H1 (cell line): ENCODE results near the gene TTC31. TPM values are rescaled to one million over a fixed set of nuclear protein-coding genes. Genes with fewer than 3 reads are reported as not detected.
A peak's percentile ranks its signal among the peaks of the same experiment; 100 is the strongest.

ENCODE experiments used
- CTCF ChIA-PET: fragments of 300-600 bp; sonication (Branson Sonifier 250); formaldehyde crosslinking; loops from one replicate; lab custom pipeline; 2021; ENCODE audit not compliant: partially characterized antibody; lab: Charles Lee
- POLR2A ChIA-PET: fragments of 300-600 bp; sonication (Branson Sonifier 250); formaldehyde crosslinking; loops from one replicate; lab custom pipeline; 2021; ENCODE audit warnings: inconsistent platforms; ENCODE audit not compliant: partially characterized antibody; lab: Charles Lee
- DNase-seq, 2 experiments: peaks; one replicate each; pipeline versions ENCODE4 v3.0.0 to v3.0.0-alpha.2; 2010 to 2022; ENCODE audit warnings: low spot score in 2 of 2, low read depth in 1 of 2, mixed read lengths in 1 of 2
- FAIRE-seq: peaks from 2 replicates; lab custom pipeline; 2011; peaks lifted over from hg19 to GRCh38; lab: Jason Lieb, UNC
- H2AFZ ChIP-seq: 2 replicates; pipeline ENCODE4 v1.8.1; 2012; ENCODE audit warnings: low read length, inconsistent platforms
- H2AK5ac ChIP-seq: 2 replicates; pipeline ENCODE4 v1.6.1; 2013; ENCODE audit warnings: low read depth, low read length
- H2BK120ac ChIP-seq: replicated peaks from 2 replicates; pipeline ENCODE3; 2013; ENCODE audit warnings: low read depth, low read length, inconsistent platforms
- H2BK12ac ChIP-seq: 2 replicates; pipeline ENCODE4 v1.6.1; 2013; ENCODE audit warnings: low read depth, low read length
- H2BK15ac ChIP-seq: 2 replicates; pipeline ENCODE4 v1.6.1; 2013; ENCODE audit warnings: low read length
- H2BK20ac ChIP-seq: 2 replicates; pipeline ENCODE4 v1.6.1; 2013; ENCODE audit warnings: low read length
- H2BK5ac ChIP-seq: 2 replicates; pipeline ENCODE4 v1.6.1; 2013; ENCODE audit warnings: low read depth, low read length
- H3K14ac ChIP-seq: 2 replicates; pipeline ENCODE4 v1.6.1; 2013; ENCODE audit warnings: inconsistent platforms; ENCODE audit not compliant: insufficient read length
- H3K18ac ChIP-seq: 2 replicates; pipeline ENCODE4 v1.6.1; 2013; ENCODE audit warnings: low read length; ENCODE audit errors: extremely low read depth
- H3K23ac ChIP-seq: 2 replicates; pipeline ENCODE4 v1.6.1; 2013; ENCODE audit warnings: inconsistent platforms; ENCODE audit not compliant: insufficient read length
- H3K23me2 ChIP-seq: 2 replicates; pipeline ENCODE4 v1.6.1; 2013; ENCODE audit warnings: low read depth, low read length
- H3K27ac ChIP-seq: 2 replicates; pipeline ENCODE4 v1.6.1; 2011; ENCODE audit warnings: low read depth, low read length, inconsistent platforms
- H3K27me3 ChIP-seq, 4 experiments: replicated peaks in 1 of 4; 1 replicate in 1 of 4; 2 replicates in 3 of 4; pipeline versions ENCODE4 v1.6.1 to v1.8.1; 2011 to 2013; ENCODE audit warnings: low read length in 3 of 4, mild to moderate bottlenecking in 3 of 4, inconsistent platforms in 2 of 4, mixed read lengths in 2 of 4, moderate library complexity in 1 of 4; ENCODE audit not compliant: control insufficient read depth in 3 of 4, insufficient read depth in 3 of 4; ENCODE audit errors: extremely low read depth in 1 of 4
- H3K36me3 ChIP-seq, 4 experiments: 2 replicates each; pipeline versions ENCODE4 v1.6.1 to v1.8.1; 2011 to 2013; ENCODE audit warnings: mild to moderate bottlenecking in 4 of 4, low read length in 3 of 4, moderate library complexity in 2 of 4, control low read depth in 1 of 4, inconsistent platforms in 1 of 4; ENCODE audit not compliant: insufficient read depth in 4 of 4, control insufficient read depth in 2 of 4
- H3K4ac ChIP-seq: replicated peaks from 2 replicates; pipeline ENCODE3; 2013; ENCODE audit warnings: low read length, low read depth, mixed read lengths, inconsistent platforms; ENCODE audit not compliant: insufficient read length
- H3K4me1 ChIP-seq, 4 experiments: replicated peaks in 1 of 4; 1 replicate in 1 of 4; 2 replicates in 3 of 4; pipeline versions ENCODE4 v1.6.1 to v1.8.1; 2011 to 2013; ENCODE audit warnings: low read length in 3 of 4, inconsistent platforms in 2 of 4, mixed read lengths in 1 of 4; ENCODE audit not compliant: insufficient read depth in 4 of 4, control insufficient read depth in 3 of 4
- H3K4me2 ChIP-seq, 2 experiments: 2 replicates each; pipeline versions ENCODE4 v1.6.1 to v1.8.1; 2011 to 2013; ENCODE audit warnings: low read depth in 2 of 2, low read length in 2 of 2, control low read depth in 1 of 2, inconsistent platforms in 1 of 2, mild to moderate bottlenecking in 1 of 2; ENCODE audit not compliant: insufficient read depth in 1 of 2
- H3K4me3 ChIP-seq, 4 experiments: fragments of 200-600, 300-600 bp in 1 of 4; sonication (generic), shearing (Covaris generic), sonication (Bioruptor Twin) in 1 of 4; 2 replicates each; pipeline versions ENCODE4 v1.5.1 to v1.8.1; 2011 to 2016; ENCODE audit warnings: low read length in 4 of 4, low read depth in 3 of 4, control low read depth in 2 of 4, inconsistent platforms in 2 of 4, mild to moderate bottlenecking in 2 of 4, mixed read lengths in 1 of 4, moderate library complexity in 1 of 4; ENCODE audit not compliant: insufficient read depth in 2 of 4; ENCODE audit errors: extremely low read depth in 1 of 4
- H3K56ac ChIP-seq: replicated peaks from 2 replicates; pipeline ENCODE3; 2013; ENCODE audit warnings: low read depth, mild to moderate bottlenecking, mixed read lengths, low read length, inconsistent platforms; ENCODE audit not compliant: insufficient read length
- H3K79me1 ChIP-seq: 2 replicates; pipeline ENCODE4 v1.6.1; 2013; ENCODE audit warnings: low read depth, low read length, control low read depth
- H3K79me2 ChIP-seq, 2 experiments: 2 replicates each; pipeline versions ENCODE4 v1.6.1 to v1.8.1; 2012 to 2013; ENCODE audit warnings: low read length in 2 of 2, mild to moderate bottlenecking in 2 of 2, inconsistent platforms in 1 of 2; ENCODE audit not compliant: insufficient read depth in 2 of 2, control insufficient read depth in 1 of 2
- H3K9ac ChIP-seq, 4 experiments: replicated peaks in 1 of 4; 1 replicate in 1 of 4; 2 replicates in 3 of 4; pipeline versions ENCODE4 v1.6.1 to v1.8.1; 2011 to 2013; ENCODE audit warnings: low read depth in 3 of 4, low read length in 3 of 4, control low read depth in 2 of 4, mild to moderate bottlenecking in 2 of 4, moderate library complexity in 2 of 4, inconsistent platforms in 1 of 4; ENCODE audit errors: extremely low read depth in 1 of 4
- H3K9me3 ChIP-seq, 2 experiments: 2 replicates each; pipeline versions ENCODE4 v1.6.1 to v1.8.1; 2012 to 2013; ENCODE audit warnings: mild to moderate bottlenecking in 2 of 2, moderate library complexity in 2 of 2, control low read depth in 1 of 2, inconsistent platforms in 1 of 2, low read depth in 1 of 2, low read length in 1 of 2, mixed read lengths in 1 of 2; ENCODE audit not compliant: insufficient read depth in 2 of 2
- H4K20me1 ChIP-seq, 2 experiments: replicated peaks in 1 of 2; 2 replicates each; pipeline versions ENCODE3 to v1.8.1; 2011 to 2013; ENCODE audit warnings: inconsistent platforms in 2 of 2, low read length in 2 of 2, mild to moderate bottlenecking in 1 of 2; ENCODE audit not compliant: insufficient read depth in 2 of 2, control insufficient read depth in 1 of 2
- H4K5ac ChIP-seq: 2 replicates; pipeline ENCODE4 v1.6.1; 2013; ENCODE audit warnings: low read length, low read depth, mixed read lengths, inconsistent platforms; ENCODE audit not compliant: insufficient read length
- H4K8ac ChIP-seq: 2 replicates; pipeline ENCODE4 v1.8.0; 2013; ENCODE audit warnings: mild to moderate bottlenecking, moderate library complexity, low read length, inconsistent platforms; ENCODE audit not compliant: insufficient read depth; ENCODE audit errors: extremely low read depth
- H4K91ac ChIP-seq: replicated peaks from 2 replicates; pipeline ENCODE3; 2013; ENCODE audit warnings: low read length, mixed read lengths, inconsistent platforms; ENCODE audit not compliant: insufficient read length
- BACH1 ChIP-seq: IDR thresholded peaks from 2 replicates; pipeline ENCODE4 v1.6.1; 2012; ENCODE audit warnings: low read length, improper control_type of control experiment
- POLR2A ChIP-seq, 2 experiments: IDR thresholded peaks; 1 replicate in 1 of 2; 2 replicates in 1 of 2; pipeline ENCODE4 v1.6.1; 2011; ENCODE audit warnings: low read depth in 2 of 2, low read length in 2 of 2, mild to moderate bottlenecking in 2 of 2; ENCODE audit errors: control extremely low read depth in 1 of 2
- WGBS, 2 experiments: shearing (Covaris generic) in 1 of 2; methylation state at CpG; one replicate each; pipeline versions ENCODE4 v1.1.6 to v1.1.7; 2013 to 2015; ENCODE audit warnings: low lambda C conversion rate in 2 of 2, mixed read lengths in 2 of 2, inconsistent platforms in 1 of 2, low coverage in 1 of 2, missing lambda C conversion rate in 1 of 2; ENCODE audit not compliant: insufficient replicate concordance in 2 of 2, insufficient coverage in 1 of 2, insufficient read length in 1 of 2; ENCODE audit errors: extremely low coverage in 1 of 2, missing lambda C conversion rate in 1 of 2; 5-methylcytosine and 5-hydroxymethylcytosine counted together
- polyA plus RNA-seq, 7 experiments: library from polyadenylated mRNA; depleted of rRNA in 3 of 7; stranded (reverse) in 5 of 7; unstranded in 2 of 7; fragments of >200 nt in 5 of 7; fragments of 200-250 nt in 2 of 7; gene quantifications; 1 replicate in 5 of 7; 2 replicates in 1 of 7; 4 replicates in 1 of 7; pipeline versions ENCODE4 v1.2.1 to v1.2.3, GENCODE V29; 2011 to 2013; ENCODE audit warnings: missing spikeins in 2 of 7, mixed read lengths in 2 of 7
- total RNA-seq: library from RNA; stranded (reverse); fragmentation: NEBNext Ultra II Directional; extraction: Animal tissue kit (Norgen Biotek cat#: 25700); gene quantifications from 2 replicates; pipeline ENCODE4 v1.2.1, GENCODE V29; 2021

TTC31 gene
- total and polyA plus RNA-seq, 2 of the 8 experiments (the other 6 are each of a cell fraction or from before 2014, with no cell fraction given), result 28.8 to 29.9 TPM

DNA sequence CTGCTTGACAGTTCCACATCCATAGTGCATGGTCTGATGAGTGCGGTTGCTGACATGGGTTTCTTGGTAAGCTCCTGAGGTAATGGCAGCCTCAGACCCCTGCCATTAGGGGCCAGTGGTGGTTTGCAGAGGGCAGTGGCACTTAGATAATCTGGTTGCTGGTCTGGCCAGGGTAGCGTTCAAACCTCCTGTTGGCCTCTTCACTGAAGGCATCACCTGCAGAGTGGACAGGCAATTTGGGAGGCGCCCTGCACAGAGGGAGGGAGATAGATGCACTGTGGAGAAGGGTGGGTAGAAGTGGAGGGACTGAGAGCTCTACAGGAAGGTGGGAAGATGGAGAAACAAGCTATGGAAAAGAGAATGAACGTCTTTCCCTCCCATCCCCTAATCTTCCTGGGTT is 50.6 kb downstream of the TTC31 start:
- H4K20me1 ChIP-seq, result peaks cover 6 to 8% of the 10 kb centered on the region in 2 experiments
- H3K56ac ChIP-seq, result no peak overlapping the region
- peaks cover 9% of the 10 kb centered on the region; the same call in 1 of the 2 replicates for H3K23me2 ChIP-seq
- H4K91ac ChIP-seq, result no peak overlapping the region
- CTCF ChIA-PET, result interaction anchor here (1.0 to 7.0 kb wide), 7 partner anchors 9 to 54 kb away, joined by 3 to 53 read pairs (median 4); no protein-coding TSS in a partner anchor
- DNase-seq (no peak), FAIRE-seq (no peak)
- H3K27ac ChIP-seq, result no peak overlapping the region
- TF ChIP-seq POLR2A (IDR thresholded peaks at IDR 0.05; ENCODE audit: control extremely low read depth in 1 of 2, low read depth in 2 of 2, low read length in 2 of 2), result peak in 1 of 2 experiments; percentile 47; a peak in 1 of 3 replicates
- no peak for TF ChIP-seq BACH1
- H3K4me1 ChIP-seq, result peaks cover 4 to 9% (median 6%) of the 10 kb centered on the region in 4 experiments; a peak in 6 of 7 replicates
- no peak overlapping the region for H2AK5ac ChIP-seq
- no peak overlapping the region for H3K9ac ChIP-seq
- POLR2A ChIA-PET, result interaction anchor here (1.3 to 5.9 kb wide), 3 partner anchors 11 to 93 kb away, joined by 3 to 73 read pairs (median 39); partner anchors contain the start of gene LBX2
- peaks cover 5% of the 10 kb centered on the region for H3K79me1 ChIP-seq
- WGBS, 2 experiments, result 82% methylated on average over 4 of the region's 4 CpGs; no CpG with 5 or more reads in 1 of the 2 experiments
- no peaks in the 10 kb centered on the region for H3K9me3 ChIP-seq
- no peaks in the 10 kb centered on the region; a peak in 1 of 7 replicates for H3K27me3 ChIP-seq
- no peak overlapping the region for H4K5ac ChIP-seq
- H2BK20ac ChIP-seq, result no peak overlapping the region
- H4K8ac ChIP-seq, result no peak overlapping the region
- H3K79me2 ChIP-seq, result peaks cover 0 to 9% of the 10 kb centered on the region in 2 experiments; a peak in 2 of 4 replicates
- no peak overlapping the region for H3K23ac ChIP-seq
- H3K4ac ChIP-seq, result no peak overlapping the region
- H3K4me3 ChIP-seq, result no peak overlapping the region
- peaks cover 2 to 17% (median 10%) of the 10 kb centered on the region in 4 experiments; a peak in 7 of 8 replicates for H3K36me3 ChIP-seq
- no peak overlapping the region for H3K18ac ChIP-seq
- no peak overlapping the region for H2BK5ac ChIP-seq
- no peak overlapping the region for H2BK15ac ChIP-seq
- no peak overlapping the region for H3K14ac ChIP-seq
- H2AFZ ChIP-seq, result no peak overlapping the region
- no peak overlapping the region for H3K4me2 ChIP-seq
- no peak overlapping the region for H2BK120ac ChIP-seq
- no peak overlapping the region for H2BK12ac ChIP-seq
